ENCODE results near the gene COL19A1.
"Not testable (repeated sequence)": the region's sequence is repeated elsewhere in the genome, so short reads cannot be mapped to it uniquely, and the experiment has no call there.

The COL19A1 gene

DNA sequence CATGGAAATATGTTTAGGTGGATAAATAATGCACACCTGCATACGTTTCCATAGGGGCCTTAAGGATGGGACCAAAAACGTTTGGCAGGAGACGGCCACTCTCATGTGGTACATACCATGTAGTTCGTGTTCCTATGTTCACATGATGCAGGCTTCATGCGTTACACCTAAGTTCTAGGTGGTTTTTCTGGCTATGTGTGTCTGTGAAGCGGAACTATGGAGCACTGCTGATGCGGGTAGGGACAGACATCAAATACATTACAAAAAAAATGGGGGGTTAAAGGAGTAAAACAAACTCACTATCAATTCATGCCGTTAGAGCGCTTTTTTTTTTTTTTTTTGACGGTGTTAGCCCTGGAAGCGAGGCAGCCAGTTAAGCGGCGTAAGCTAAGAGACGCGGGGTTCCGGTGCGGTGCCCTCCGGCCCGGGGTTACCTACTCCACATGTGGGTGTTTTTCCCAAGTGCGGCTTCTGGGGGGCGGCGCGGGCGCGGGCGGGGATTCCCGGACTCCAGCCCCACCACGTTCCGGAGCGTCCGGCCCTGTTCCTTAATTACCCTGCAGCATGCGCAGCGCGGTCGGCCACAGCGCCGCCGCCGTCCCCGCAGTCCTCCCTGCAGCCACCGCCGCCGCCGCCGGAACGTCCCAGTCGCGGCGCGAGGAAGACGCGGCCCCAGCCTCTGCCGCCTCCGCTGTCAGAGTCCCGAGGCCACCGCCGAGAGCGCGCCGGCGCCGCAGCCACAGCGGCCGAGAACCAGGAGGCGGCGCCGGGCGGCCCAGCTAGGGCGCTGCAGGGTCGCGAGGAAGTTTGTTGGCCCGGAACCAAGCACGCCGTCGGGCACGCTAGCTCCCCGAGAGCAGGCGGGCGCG is 648 bp downstream of the COL19A1 start:
- DNase-seq (ENCODE audit: low read depth): peak; percentile 10

GRCh38 chr6:69867639-69867976 is 1.3 kb downstream of the COL19A1 start:
- DNase-seq (ENCODE audit: low read depth): no peak

GRCh38 chr6:69868252-69868804 is 2.0 kb downstream of the COL19A1 start:
- DNase-seq (ENCODE audit: low read depth): no peak

- no peak for DNase-seq (ENCODE audit: low read depth)
These were observed 2.6 kb downstream of the COL19A1 start for GRCh38 chr6:69868961-69869360.

- DNase-seq (ENCODE audit: low read depth): no peak
These were observed 4.8 kb downstream of the COL19A1 start for GRCh38 chr6:69871107-69871506.

DNA sequence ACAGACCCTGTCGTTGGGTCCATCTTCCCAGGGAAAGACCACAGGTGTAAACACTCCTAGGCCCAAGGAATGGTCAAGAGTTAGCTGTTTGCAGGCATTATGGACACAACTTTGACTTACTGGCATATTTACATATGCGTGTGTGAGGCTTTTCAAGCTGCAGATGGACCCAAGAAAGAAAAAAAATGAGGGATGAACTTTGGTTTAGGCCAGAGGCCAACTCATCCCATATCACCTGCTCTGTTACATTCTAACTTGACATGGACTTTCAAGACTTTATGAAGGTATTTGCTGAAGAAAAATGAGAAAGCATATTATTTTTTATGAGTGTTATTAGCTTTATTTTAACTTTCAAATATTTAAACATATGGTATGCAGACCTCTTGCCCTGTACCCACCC is 6.9 kb downstream of the COL19A1 start:
- no peak for DNase-seq (ENCODE audit: low read depth)

GRCh38 chr6:69875715-69876114 is 9.4 kb downstream of the COL19A1 start:
- no peak for DNase-seq (ENCODE audit: low read depth)

DNA sequence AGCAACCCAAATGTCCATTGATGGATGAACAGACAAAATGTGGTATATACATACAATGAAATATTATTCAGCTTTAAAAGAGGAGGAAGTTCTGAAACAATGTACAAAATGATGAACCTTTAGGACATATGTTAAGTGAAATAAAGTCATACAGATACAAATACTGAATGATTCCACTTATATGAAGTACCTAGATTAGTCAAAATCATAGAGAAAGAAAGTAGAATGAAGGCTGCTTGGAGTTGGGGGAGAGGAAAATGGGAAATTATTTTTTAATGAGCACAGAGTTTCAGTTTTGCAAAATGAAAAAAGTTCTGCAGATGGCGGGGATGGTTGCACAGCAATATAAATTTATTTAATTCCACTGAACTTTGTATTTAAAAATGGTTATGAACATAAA is 12.4 kb downstream of the COL19A1 start:
- DNase-seq (ENCODE audit: low read depth): no peak

GRCh38 chr6:69880601-69881000 is 14.2 kb downstream of the COL19A1 start:
- DNase-seq (ENCODE audit: low read depth): no peak

DNA sequence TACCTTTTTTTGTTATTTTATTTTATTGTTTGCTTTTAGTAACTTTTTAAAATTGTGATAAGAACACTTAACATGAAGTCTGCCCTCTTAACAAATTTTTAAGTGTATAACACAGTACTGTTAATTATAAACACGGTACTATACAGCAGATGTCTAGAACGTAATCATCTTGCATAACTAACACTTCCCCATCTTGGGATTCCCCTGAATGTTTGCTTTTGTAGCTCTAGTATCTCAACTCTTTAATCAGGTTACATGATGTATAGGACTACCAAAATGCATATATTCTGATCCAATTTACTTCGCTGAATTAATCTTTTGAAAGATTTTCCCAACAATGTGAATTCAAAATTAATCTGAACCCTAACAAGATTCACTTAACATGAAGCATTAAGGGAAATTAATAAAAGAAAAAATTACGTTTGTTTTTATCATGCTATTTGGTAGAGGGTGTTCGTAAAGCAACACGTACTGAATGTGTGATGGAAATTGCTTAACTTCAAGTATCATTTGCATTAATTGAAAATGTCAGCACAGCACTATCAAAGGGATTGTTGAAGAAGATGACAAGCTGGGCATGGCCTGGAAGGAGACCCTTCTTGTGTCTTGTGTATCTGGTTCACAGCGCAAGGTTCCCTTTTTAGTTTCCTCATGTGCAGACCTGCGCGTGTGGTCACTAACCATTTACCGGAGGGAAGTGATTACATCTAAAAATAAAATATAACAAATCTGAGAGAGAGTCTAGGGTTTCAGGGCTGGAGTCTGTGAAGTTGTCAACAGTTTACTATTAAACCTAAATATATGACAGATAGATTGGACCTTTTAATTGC is 15.2 kb downstream of the COL19A1 start:
- DNase-seq (ENCODE audit: low read depth): no peak

DNA sequence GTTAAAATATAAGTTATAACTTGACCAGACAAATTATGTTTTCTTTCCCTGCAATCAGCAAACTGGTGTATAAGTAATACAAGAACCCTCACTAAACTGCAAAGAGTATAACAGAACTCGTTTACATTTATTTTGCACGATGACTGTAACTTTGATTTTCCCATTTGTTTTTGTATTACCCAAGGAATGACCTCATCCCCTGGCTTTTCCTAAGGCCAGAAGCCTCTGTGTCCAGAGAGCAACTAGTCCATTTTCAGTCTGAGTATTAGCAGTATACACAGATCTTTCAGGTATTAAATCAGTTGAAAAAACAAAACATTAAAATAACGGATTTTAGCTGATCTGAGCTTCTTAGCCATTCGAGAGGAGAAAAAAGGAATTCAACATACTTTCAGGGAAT is 17.2 kb downstream of the COL19A1 start:
- no peak for DNase-seq (ENCODE audit: low read depth)

- no peak for DNase-seq (ENCODE audit: low read depth)
These were observed 17.9 kb downstream of the COL19A1 start for GRCh38 chr6:69884231-69884630.

DNA sequence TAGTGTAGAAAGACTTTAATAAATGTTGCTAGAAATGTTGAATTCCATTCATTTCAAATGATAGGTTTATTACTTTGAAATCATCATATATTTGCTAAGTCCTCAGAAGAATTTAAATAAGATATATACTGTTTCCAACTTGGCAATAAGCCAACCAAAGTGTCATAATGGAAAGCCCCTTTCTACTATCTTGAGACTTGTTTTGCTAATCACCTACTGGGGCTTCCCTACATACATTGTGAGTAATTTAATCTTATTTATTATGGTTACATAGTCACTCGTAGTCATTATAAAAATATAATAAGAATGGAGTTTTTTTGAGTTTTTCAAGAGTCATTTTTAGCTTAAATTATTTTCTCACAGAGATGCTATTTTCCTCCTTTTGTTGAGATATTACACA is 20.7 kb downstream of the COL19A1 start:
- no peak for DNase-seq (ENCODE audit: low read depth)

DNA sequence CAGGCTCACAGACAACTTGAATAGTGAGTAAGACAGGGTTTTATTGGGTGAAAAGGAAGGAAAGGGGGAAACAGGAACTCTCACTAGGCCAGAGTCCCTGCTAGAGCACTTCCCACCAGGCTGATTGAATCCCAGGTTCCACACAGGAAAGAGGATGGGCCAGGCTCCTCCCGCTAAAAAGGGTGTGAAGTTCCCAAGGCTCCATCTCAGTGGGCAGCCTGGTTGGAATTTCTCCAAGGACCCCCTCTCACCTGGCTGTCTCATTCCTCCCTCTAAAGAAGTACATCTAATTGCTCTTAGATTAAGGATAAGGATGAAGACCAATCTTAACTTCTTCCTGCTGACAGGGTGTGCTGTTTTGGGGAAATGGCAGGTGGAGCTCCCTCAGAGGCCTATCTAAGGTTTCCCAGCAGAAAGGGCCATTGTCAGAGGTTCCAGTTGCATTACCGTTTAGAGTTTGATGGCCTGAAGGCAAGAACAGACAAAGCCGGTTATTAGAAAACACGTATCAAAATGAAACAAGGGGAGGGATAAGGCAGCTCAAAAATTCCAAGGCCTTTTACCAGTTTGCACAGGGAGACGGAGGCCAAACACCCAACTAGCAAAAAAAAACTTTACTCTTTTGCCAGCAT is 21.5 kb downstream of the COL19A1 start:
- DNase-seq (ENCODE audit: low read depth): no peak

DNA sequence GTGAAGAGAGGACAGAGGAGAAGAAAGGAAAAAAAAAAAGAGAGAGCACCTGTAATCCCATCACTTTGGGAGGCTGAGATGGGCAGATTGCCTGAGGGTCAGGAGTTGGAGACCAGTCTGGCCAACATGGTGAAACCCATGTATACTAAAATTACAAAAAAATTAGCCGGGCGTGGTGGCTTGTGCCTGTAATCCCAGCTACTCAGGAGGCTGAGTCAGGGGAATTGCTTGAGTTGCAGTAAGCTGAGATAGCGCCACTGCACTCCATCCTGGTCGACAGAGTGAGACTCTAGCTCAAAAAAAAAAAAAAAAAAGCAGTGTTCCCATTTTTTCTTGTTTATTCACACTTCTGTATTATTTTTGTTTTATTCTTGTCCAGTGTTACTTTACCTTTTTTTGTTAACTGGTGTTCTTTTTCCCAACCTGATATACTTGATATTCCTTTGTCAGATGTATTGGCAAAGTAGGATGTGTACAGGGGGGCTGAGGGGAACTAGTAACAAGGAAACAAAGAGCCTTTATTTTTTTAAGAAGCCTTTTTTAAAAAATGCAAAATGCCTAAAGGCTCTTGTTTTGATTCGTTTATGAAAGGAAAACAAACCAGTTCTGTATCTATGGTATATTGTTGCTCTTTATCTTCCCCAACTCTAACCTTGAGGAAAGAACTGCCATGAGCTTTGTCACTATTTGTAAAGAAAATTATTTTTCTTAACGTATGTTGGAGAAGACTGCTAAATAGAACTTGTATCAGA is 22.3 kb downstream of the COL19A1 start:
- no peak for DNase-seq (ENCODE audit: low read depth)

DNA sequence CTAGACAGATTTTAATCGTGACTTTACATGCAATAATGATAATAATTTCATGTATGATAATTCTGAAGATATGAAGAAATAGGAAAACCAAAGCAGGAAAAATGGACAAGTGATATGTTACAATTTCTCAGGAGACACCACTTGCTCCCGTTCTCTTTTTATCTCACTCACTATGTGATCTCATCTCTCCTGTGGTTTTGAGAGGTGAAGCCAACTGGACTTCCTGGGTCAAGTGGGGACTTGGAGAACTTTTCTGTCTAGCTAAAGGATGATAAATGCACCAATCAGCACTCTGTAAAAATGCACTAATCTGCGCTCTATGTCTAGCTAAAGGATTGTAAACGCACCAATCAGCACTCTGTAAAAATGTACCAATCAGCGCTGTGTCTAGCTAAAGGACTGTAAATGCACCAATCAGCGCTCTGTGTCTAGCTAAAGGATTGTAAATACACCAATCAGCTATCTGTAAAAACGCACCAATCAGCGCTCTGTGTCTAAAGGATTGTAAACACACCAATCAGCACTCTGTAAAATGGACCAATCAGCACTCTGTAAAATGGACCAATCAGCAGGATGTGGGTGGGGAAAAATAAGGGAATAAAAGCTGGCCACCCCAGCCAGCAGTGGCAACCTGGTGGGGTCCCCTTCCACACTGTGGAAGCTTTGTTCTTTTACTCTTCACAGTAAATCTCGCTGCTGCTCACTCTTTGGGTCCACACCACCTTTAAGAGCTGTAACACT is 23.0 kb downstream of the COL19A1 start:
- not testable (repeated sequence) for DNase-seq (ENCODE audit: low read depth)

GRCh38 chr6:69892561-69892960 is 26.2 kb downstream of the COL19A1 start:
- not testable (repeated sequence) for DNase-seq (ENCODE audit: low read depth)

- DNase-seq (ENCODE audit: low read depth): not testable (repeated sequence)
These were observed 26.9 kb downstream of the COL19A1 start for GRCh38 chr6:69893266-69893665.

DNA sequence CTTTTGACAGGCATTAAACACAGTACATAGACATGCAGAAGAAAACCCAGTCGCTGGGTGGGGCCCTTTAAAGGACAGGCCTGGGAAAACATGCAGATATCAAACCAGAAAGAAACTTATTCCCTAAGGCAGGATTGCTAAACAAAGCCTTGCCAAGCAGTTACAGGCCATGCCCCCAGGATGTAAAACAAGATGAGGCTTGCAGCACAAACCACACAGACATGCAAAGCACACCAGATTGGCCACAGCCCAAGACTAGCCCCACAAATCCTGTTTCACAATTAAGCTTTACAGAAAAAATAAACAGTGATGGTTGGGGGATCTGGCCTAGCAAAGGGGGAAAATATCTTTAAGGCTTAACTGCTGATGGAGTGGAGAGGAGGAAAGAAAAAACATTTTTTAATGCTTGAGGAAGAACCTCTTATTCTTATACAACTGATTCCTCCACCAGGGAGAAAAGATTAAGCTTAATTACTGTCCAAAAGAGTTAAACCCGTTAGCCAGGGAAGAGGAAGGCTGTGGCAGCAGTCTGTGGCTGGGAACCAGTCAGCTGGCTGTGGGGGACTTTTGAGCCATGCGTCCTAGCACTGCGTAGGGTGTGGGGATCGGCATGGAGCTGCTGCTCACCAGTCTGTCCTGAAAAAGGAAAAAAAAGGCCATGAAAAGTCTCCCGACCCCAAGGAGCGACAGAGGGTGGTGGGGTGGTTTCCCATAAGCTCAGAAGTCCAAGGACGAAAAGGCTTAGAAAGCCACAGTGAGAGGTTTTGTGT is 28.4 kb downstream of the COL19A1 start:
- DNase-seq (ENCODE audit: low read depth): no peak

DNA sequence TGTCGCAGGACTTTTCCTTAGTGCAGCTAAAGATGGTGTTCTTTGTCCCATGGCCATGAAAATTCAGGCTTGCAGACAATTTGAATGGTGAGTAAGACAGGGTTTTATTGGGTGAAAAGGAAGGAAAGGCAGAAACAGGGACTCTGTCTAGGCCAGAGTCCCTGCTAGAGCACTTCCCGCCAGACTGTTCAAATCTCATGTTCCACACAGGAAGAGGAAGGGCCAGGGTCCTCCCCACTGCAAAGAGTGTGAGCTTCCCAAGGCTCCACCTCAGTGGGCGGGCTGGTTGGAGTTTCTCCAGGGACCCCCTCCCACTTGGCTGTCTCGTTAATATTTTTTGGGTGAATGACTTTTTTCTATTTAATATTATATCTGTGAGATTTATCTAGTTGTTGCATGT is 29.0 kb downstream of the COL19A1 start:
- DNase-seq (ENCODE audit: low read depth): no peak
